Epithelial cell of esophagus (primary cell): ENCODE measurements around the gene FGF23.

Source experiments
- DNase-seq: peaks from one replicate; pipeline ENCODE4 v3.0.0; 2010; ENCODE audit warnings: low read depth
- H3K4me3 ChIP-seq: 2 replicates; pipeline ENCODE4 v1.5.1; 2011; ENCODE audit warnings: mild to moderate bottlenecking, low read length, control low read depth
- CTCF ChIP-seq: IDR thresholded peaks from 2 replicates; pipeline ENCODE4 v1.5.1; 2011; ENCODE audit warnings: low read depth, mild to moderate bottlenecking, low read length, control low read depth, inconsistent platforms; ENCODE audit not compliant: insufficient read depth; ENCODE audit errors: missing control alignments

Gene FGF23

GRCh38 chr12:4322726-4323125 lies 56.8 kb downstream of the FGF23 start:
- DNase-seq, result no peak
- no peak for TF ChIP-seq CTCF
- H3K4me3 ChIP-seq, result peak overlapping the region; percentile 98

GRCh38 chr12:4320853-4321701 lies 58.4 kb downstream of the FGF23 start, which contains the start of gene TIGAR:
TIGAR (plus strand) TSS chr12:4321213; CDS start chr12:4321272, 59 bp downstream.
- no peak for TF ChIP-seq CTCF

GRCh38 chr12:4320497-4320852 lies 59.0 kb downstream of the FGF23 start:
- peak overlapping the region; percentile 63 for H3K4me3 ChIP-seq
- peak; percentile 62 for DNase-seq
- TF ChIP-seq CTCF, result no peak

More at GRCh38 chr12:4320853-4321701, 58.4 kb downstream of the FGF23 start, which contains the start of gene TIGAR:
- H3K4me3 ChIP-seq, result peak within 1 kb of the TSS; percentile 98
- peak; percentile 97 for DNase-seq
